ENCODE data around the gene HTRA3.

DNA sequence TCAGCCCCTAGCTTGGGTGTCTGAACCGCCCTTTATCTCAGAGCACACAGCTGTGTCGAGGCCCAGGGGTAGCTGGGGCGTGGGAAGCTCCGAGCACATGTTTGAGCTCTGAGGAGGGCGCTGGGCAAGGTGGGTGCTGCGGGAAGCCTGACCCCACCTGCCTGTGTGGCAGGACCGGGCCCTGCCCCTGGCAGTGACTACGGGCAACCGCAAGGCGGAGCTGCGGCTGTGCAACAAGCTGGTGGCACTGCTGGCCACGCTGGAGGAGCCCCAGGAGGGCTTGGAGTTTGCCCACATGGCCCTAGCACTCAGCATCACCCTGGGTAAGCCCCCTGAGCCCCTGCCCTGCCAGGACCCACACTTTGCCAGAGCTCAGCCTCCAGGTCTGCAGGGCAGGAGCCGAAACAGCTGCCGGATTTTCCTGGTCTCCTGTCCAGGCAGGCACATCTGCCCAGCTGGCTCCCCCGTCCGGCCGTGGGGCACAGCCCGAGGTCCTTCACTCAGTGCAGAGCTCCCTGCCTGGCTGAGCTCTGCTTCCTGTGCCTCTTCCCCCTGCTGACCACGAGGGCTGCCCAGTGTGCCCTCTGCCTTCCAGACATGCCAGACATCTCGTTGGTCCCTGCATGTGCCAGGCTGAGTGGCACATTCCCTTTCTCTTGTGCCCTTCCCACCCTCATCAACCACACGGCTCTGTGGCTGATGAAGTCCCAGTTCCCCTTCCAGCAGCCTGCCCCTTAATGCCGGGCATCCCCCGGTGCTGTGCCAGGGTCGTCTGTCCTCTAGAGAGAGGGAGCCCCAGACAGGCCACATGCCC lies 33.2 kb upstream of the HTRA3 start:
- no peak for TF ChIP-seq CTCF (IDR thresholded peaks at IDR 0.05)
- no peak for TF ChIP-seq EP300 (IDR thresholded peaks at IDR 0.05)
- no peak for TF ChIP-seq POLR2AphosphoS5 (IDR thresholded peaks at IDR 0.05)
- no peak for TF ChIP-seq POLR2A (IDR thresholded peaks at IDR 0.05)

Measured in suprapubic skin (tissue), 4 donors.